Fibroblast of lung (primary cell): ENCODE measurements around the gene ANKZF1. TPM values are rescaled to one million over a fixed set of nuclear protein-coding genes. Genes with fewer than 3 reads are reported as not detected.

Source experiments
- DNase-seq, 2 donors: peaks; one replicate each; pipeline versions ENCODE4 v3.0.0 to v3.0.0-alpha.2; 2010; ENCODE audit warnings: low read depth in 2 of 2
- H2AFZ ChIP-seq: 2 replicates; pipeline ENCODE4 v1.5.1; 2012; ENCODE audit warnings: low read length, control low read depth, inconsistent platforms
- H3K27ac ChIP-seq: 2 replicates; pipeline ENCODE4 v1.5.1; 2011; ENCODE audit warnings: low read length, control low read depth; ENCODE audit not compliant: insufficient read depth
- H3K27me3 ChIP-seq: 2 replicates; pipeline ENCODE4 v1.5.1; 2011; ENCODE audit warnings: mild to moderate bottlenecking, low read length; ENCODE audit not compliant: control insufficient read depth, insufficient read depth
- H3K36me3 ChIP-seq: 2 replicates; pipeline ENCODE4 v1.5.1; 2011; ENCODE audit warnings: low read length; ENCODE audit not compliant: control insufficient read depth, insufficient read depth
- H3K4me1 ChIP-seq: 2 replicates; pipeline ENCODE4 v1.5.1; 2011; ENCODE audit warnings: low read length; ENCODE audit not compliant: control insufficient read depth, insufficient read depth; ENCODE audit errors: extremely low read depth
- H3K4me2 ChIP-seq: 2 replicates; pipeline ENCODE4 v1.5.1; 2011; ENCODE audit warnings: low read length, control low read depth; ENCODE audit not compliant: insufficient read depth; ENCODE audit errors: extremely low read depth
- H3K4me3 ChIP-seq, 4 experiments: fragments of 200-600 bp in 1 of 4; sonication (generic) in 1 of 4; replicated peaks in 1 of 4; 2 replicates each; pipeline ENCODE4 v1.5.1; 2011 to 2016; ENCODE audit warnings: low read length in 4 of 4, low read depth in 3 of 4, mild to moderate bottlenecking in 3 of 4, control low read depth in 2 of 4, inconsistent platforms in 1 of 4, mixed read lengths in 1 of 4; ENCODE audit not compliant: insufficient read depth in 1 of 4; ENCODE audit errors: control extremely low read depth in 1 of 4
- H3K79me2 ChIP-seq: 2 replicates; pipeline ENCODE4 v1.5.1; 2012; ENCODE audit warnings: mild to moderate bottlenecking, low read length, inconsistent platforms; ENCODE audit not compliant: control insufficient read depth, insufficient read depth
- H3K9ac ChIP-seq: 2 replicates; pipeline ENCODE4 v1.5.1; 2011; ENCODE audit warnings: mild to moderate bottlenecking, low read length, control low read depth; ENCODE audit not compliant: insufficient read depth
- H3K9me3 ChIP-seq: 2 replicates; pipeline ENCODE4 v1.5.1; 2012; ENCODE audit warnings: low read depth, low read length; ENCODE audit not compliant: control insufficient read depth, insufficient read depth
- H4K20me1 ChIP-seq: 2 replicates; pipeline ENCODE4 v1.5.1; 2011; ENCODE audit warnings: low read length; ENCODE audit not compliant: control insufficient read depth, insufficient read depth; ENCODE audit errors: extremely low read depth
- CTCF ChIP-seq, 2 donors: IDR thresholded peaks in 1 of 2; conservative IDR thresholded peaks in 1 of 2; 1 replicate in 1 of 2; 2 replicates in 1 of 2; pipeline ENCODE4 v1.5.1; 2011 to 2012; ENCODE audit warnings: low read length in 2 of 2, control low read depth in 1 of 2, inconsistent platforms in 1 of 2, low read depth in 1 of 2, mild to moderate bottlenecking in 1 of 2
- EZH2 ChIP-seq: IDR thresholded peaks from 2 replicates; pipeline ENCODE4 v1.5.1; 2012; ENCODE audit warnings: low read length, control low read depth, mild to moderate bottlenecking; ENCODE audit errors: missing control alignments
- polyA plus RNA-seq, 2 donors: library from polyadenylated mRNA; depleted of rRNA in 1 of 2; stranded (reverse) in 1 of 2; unstranded in 1 of 2; fragments of >200 nt; gene quantifications; 2 replicates each; pipeline ENCODE4 v1.2.1, GENCODE V29; 2011 to 2012; ENCODE audit warnings: missing spikeins in 1 of 2
- total RNA-seq: library from RNA; depleted of rRNA; stranded (reverse); fragments of >200 nt; gene quantifications from 2 replicates; pipeline ENCODE4 v1.2.1, GENCODE V29; 2014

ANKZF1 gene
- total and polyA plus RNA-seq, 2 donors (not counting 1 experiment from before 2014, with no cell fraction given), result 13.2 to 32.7 TPM

- Histone ChIP-seq H3K9ac (no peak overlapping the region), H4K20me1 (no peaks in the 10 kb centered on the region)
- TF ChIP-seq CTCF (conservative IDR thresholded peaks at IDR 0.05 in 1 of 2, IDR thresholded peaks at IDR 0.05 in 1 of 2; ENCODE audit: low read depth in 1 of 2, low read length in 2 of 2) (no peak), EZH2 (no peak)
These were observed 45.5 kb upstream of the ANKZF1 start for GRCh38 chr2:219184121-219184520.

DNA sequence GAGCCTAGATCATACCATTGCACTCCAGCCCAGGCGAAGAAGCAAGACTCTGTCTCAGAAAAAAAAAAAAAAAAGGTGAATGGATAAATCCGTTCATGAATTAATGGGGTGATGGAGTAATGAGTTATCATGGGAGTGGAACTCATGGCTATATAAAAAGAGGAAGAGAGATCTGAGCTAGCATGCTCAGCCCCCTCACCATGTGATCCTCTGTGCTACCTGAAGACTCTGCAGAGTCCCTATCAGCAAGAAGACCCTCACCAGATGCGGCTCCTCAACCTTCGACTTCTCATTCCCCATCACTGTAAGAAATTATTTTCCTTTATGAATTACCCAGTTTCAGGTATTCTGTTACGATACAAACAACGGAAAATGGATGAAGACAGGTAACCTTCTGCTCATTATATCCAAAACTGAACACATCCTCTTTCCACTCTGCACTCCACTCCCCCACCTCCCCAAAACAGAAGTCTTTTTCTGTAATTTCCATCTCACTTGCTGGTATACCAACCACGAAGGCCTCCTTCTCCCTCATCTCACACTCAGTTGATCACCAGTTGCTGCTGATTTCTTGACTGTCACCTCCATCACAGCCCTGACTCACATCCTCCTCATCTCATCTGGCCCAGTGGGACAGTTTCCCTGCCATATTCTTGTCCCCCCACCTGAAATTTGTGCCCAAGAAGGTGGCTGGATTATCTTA lies 42.7 kb upstream of the ANKZF1 start:
- no peaks in the 10 kb centered on the region for H3K27me3 ChIP-seq
- H3K9me3 ChIP-seq, result no peaks in the 10 kb centered on the region
- no peak overlapping the region for H3K4me3 ChIP-seq
- no peak overlapping the region for H3K27ac ChIP-seq
- no peaks in the 10 kb centered on the region for H3K4me1 ChIP-seq
- no peaks in the 10 kb centered on the region for H3K79me2 ChIP-seq
- H3K4me2 ChIP-seq, result no peak overlapping the region
- TF ChIP-seq EZH2 (no peak), CTCF (conservative IDR thresholded peaks at IDR 0.05 in 1 of 2, IDR thresholded peaks at IDR 0.05 in 1 of 2; ENCODE audit: low read depth in 1 of 2, low read length in 2 of 2) (no peak)
- no peaks in the 10 kb centered on the region for H4K20me1 ChIP-seq
- no peak for DNase-seq
- no peak overlapping the region for H2AFZ ChIP-seq
- H3K9ac ChIP-seq, result no peak overlapping the region
- peaks cover 7% of the 10 kb centered on the region for H3K36me3 ChIP-seq

More at GRCh38 chr2:219184121-219184520, 45.5 kb upstream of the ANKZF1 start:
- no peaks in the 10 kb centered on the region for H3K9me3 ChIP-seq
- peaks cover 12% of the 10 kb centered on the region for H3K36me3 ChIP-seq
- no peaks in the 10 kb centered on the region for H3K27me3 ChIP-seq
- peaks cover 4% of the 10 kb centered on the region for H3K4me1 ChIP-seq
- peaks cover 6% of the 10 kb centered on the region for H3K79me2 ChIP-seq
- H2AFZ ChIP-seq, result no peak overlapping the region
- H3K4me3 ChIP-seq, result no peak overlapping the region
- DNase-seq, result no peak
- H3K4me2 ChIP-seq, result no peak overlapping the region
- no peak overlapping the region for H3K27ac ChIP-seq

- no peak for TF ChIP-seq EZH2
- TF ChIP-seq CTCF (conservative IDR thresholded peaks at IDR 0.05 in 1 of 2, IDR thresholded peaks at IDR 0.05 in 1 of 2; ENCODE audit: low read depth in 1 of 2, low read length in 2 of 2), result no peak
- Histone ChIP-seq H3K27ac (no peak overlapping the region), H3K79me2 (no peaks in the 10 kb centered on the region), H3K36me3 (no peaks in the 10 kb centered on the region), H3K4me1 (no peaks in the 10 kb centered on the region), H3K9ac (no peak overlapping the region), H3K4me3 (no peak overlapping the region), H3K4me2 (no peak overlapping the region), H2AFZ (no peak overlapping the region), H3K27me3 (peaks cover 7% of the 10 kb centered on the region), H3K9me3 (no peaks in the 10 kb centered on the region), H4K20me1 (no peaks in the 10 kb centered on the region)
- no peak for DNase-seq
These were observed 32.2 kb upstream of the ANKZF1 start for GRCh38 chr2:219197388-219197787.
